Parathyroid adenoma (tissue), 2 donors: ENCODE data around the gene QRICH1.

Experiments
- H2AFZ ChIP-seq: fragments of 300-600 bp; sonication (generic); one replicate; pipeline ENCODE4 v1.7.0; 2017; ENCODE audit warnings: antibody characterized with exemption, mild to moderate bottlenecking
- H3K27ac ChIP-seq: fragments of 300-600 bp; sonication (generic); one replicate; pipeline ENCODE4 v1.7.0; 2017
- H3K27me3 ChIP-seq: fragments of 300-600 bp; sonication (generic); one replicate; pipeline ENCODE4 v1.7.0; 2017; ENCODE audit warnings: low read length; ENCODE audit not compliant: control insufficient read depth, insufficient read depth
- H3K36me3 ChIP-seq: fragments of 300-600 bp; sonication (generic); one replicate; pipeline ENCODE4 v1.7.0; 2017; ENCODE audit warnings: low read length; ENCODE audit not compliant: control insufficient read depth, insufficient read depth
- H3K4me1 ChIP-seq: fragments of 300-600 bp; sonication (generic); one replicate; pipeline ENCODE4 v1.7.0; 2017; ENCODE audit warnings: control low read depth
- H3K4me2 ChIP-seq: fragments of 300-600 bp; sonication (generic); one replicate; pipeline ENCODE4 v1.7.0; 2017; ENCODE audit warnings: low read length
- H3K4me3 ChIP-seq: fragments of 300-600 bp; sonication (generic); one replicate; pipeline ENCODE4 v1.7.0; 2017; ENCODE audit warnings: low read depth, low read length
- H3K79me2 ChIP-seq: fragments of 300-600 bp; sonication (generic); one replicate; pipeline ENCODE4 v1.7.0; 2017; ENCODE audit warnings: control low read depth
- H3K9ac ChIP-seq: fragments of 300-600 bp; sonication (generic); one replicate; pipeline ENCODE4 v1.7.0; 2017; ENCODE audit warnings: mild to moderate bottlenecking
- H3K9me3 ChIP-seq: fragments of 300-600 bp; sonication (generic); one replicate; pipeline ENCODE4 v1.7.0; 2017; ENCODE audit warnings: low read length; ENCODE audit not compliant: control insufficient read depth
- TF ChIP-seq, protein P1 (sequence below): fragments of 300-600 bp; sonication (generic); IDR thresholded peaks from one replicate; pipeline ENCODE4 v1.7.0; 2017; ENCODE audit warnings: antibody characterized with exemption, mild to moderate bottlenecking
- donor health status: primary hyperparathyroidism.

Gene QRICH1

DNA sequence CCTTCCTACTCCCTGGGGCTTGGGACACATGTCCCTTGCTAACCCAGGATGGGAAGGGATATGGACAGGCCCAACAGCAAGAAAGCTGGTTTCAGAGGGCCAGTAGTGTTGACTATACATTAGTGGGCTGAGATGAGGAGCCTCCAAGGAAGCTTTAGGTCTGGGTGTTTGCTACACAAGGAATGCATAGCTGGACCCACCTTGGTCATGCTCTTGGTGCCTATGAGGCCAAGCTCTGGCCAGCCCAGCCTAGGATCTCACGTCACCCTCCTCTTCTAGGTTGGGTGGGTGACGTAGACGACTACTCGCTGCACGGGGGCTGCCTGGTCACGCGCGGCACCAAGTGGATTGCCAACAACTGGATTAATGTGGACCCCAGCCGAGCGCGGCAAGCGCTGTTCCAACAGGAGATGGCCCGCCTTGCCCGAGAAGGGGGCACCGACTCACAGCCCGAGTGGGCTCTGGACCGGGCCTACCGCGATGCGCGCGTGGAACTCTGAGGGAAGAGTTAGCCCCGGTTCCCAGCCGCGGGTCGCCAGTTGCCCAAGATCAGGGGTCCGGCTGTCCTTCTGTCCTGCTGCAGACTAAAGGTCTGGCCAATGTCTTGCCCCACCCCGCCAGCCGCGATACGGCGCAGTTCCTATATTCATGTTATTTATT is 87.3 kb downstream of the QRICH1 start:
- Histone ChIP-seq H3K4me3 (peak overlapping the region; percentile 100), H3K27me3 (no peaks in the 10 kb centered on the region), H3K4me2 (peak overlapping the region; percentile 100), H3K36me3 (no peaks in the 10 kb centered on the region), H2AFZ (peak overlapping the region; percentile 78), H3K27ac (peak overlapping the region; percentile 87), H3K79me2 (peaks cover 29% of the 10 kb centered on the region), H3K4me1 (peaks cover 6% of the 10 kb centered on the region), H3K9ac (no peak overlapping the region), H3K9me3 (no peaks in the 10 kb centered on the region)
- TF ChIP-seq, protein P1, sequence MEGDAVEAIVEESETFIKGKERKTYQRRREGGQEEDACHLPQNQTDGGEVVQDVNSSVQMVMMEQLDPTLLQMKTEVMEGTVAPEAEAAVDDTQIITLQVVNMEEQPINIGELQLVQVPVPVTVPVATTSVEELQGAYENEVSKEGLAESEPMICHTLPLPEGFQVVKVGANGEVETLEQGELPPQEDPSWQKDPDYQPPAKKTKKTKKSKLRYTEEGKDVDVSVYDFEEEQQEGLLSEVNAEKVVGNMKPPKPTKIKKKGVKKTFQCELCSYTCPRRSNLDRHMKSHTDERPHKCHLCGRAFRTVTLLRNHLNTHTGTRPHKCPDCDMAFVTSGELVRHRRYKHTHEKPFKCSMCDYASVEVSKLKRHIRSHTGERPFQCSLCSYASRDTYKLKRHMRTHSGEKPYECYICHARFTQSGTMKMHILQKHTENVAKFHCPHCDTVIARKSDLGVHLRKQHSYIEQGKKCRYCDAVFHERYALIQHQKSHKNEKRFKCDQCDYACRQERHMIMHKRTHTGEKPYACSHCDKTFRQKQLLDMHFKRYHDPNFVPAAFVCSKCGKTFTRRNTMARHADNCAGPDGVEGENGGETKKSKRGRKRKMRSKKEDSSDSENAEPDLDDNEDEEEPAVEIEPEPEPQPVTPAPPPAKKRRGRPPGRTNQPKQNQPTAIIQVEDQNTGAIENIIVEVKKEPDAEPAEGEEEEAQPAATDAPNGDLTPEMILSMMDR, result no peak

DNA sequence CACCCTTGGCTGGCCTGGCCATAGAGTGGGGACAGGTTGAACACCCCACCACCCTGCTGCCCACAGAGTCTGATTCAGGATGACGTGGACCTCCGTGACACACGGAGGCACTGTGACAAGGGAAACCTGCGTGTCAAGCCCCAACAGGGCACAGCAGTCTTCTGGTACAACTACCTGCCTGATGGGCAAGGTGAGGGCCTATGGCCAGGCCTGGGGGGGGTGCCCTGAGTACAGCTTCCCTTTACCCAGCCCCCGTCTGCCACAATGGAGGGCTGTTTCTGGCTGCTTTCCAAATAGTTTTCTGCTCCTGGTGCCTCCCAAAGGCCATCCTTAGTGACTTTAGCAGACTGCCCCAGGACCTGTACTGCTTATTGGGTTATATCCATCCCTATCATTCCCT is 87.9 kb downstream of the QRICH1 start:
- peak overlapping the region; percentile 100 for H3K4me3 ChIP-seq
- H3K9ac ChIP-seq, result no peak overlapping the region
- no peaks in the 10 kb centered on the region for H3K36me3 ChIP-seq
- H3K9me3 ChIP-seq, result no peaks in the 10 kb centered on the region
- H3K4me1 ChIP-seq, result peaks cover 6% of the 10 kb centered on the region
- H3K79me2 ChIP-seq, result peaks cover 32% of the 10 kb centered on the region
- no peak overlapping the region for H3K27ac ChIP-seq
- TF ChIP-seq, protein P1, result no peak
- H2AFZ ChIP-seq, result no peak overlapping the region
- no peaks in the 10 kb centered on the region for H3K27me3 ChIP-seq
- peak overlapping the region; percentile 100 for H3K4me2 ChIP-seq

DNA sequence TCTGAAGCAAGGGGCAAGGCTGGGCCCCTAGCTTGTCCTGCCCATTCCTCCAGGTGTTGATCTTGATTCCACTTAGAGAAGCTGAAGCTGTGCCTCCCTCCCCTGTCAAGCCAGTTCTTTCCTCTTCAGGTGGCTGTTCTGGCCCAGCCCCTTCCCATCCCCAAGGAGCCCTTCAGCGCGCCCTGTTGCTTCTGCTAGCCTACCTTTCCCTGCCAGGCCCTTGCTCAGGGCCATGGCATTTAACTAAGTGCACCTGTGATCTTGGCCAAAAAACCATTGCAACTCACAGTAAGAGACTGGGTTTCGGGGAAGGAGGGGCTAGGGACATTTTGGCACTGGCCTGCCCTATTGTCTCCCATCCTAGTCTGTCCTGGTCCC is 88.6 kb downstream of the QRICH1 start:
- Histone ChIP-seq H3K27ac (no peak overlapping the region), H3K36me3 (no peaks in the 10 kb centered on the region), H3K27me3 (no peaks in the 10 kb centered on the region), H3K9ac (no peak overlapping the region), H3K4me1 (peaks cover 6% of the 10 kb centered on the region), H2AFZ (no peak overlapping the region), H3K9me3 (no peaks in the 10 kb centered on the region), H3K4me2 (no peak overlapping the region), H3K4me3 (no peak overlapping the region), H3K79me2 (peaks cover 32% of the 10 kb centered on the region)
- TF ChIP-seq, protein P1, result no peak

DNA sequence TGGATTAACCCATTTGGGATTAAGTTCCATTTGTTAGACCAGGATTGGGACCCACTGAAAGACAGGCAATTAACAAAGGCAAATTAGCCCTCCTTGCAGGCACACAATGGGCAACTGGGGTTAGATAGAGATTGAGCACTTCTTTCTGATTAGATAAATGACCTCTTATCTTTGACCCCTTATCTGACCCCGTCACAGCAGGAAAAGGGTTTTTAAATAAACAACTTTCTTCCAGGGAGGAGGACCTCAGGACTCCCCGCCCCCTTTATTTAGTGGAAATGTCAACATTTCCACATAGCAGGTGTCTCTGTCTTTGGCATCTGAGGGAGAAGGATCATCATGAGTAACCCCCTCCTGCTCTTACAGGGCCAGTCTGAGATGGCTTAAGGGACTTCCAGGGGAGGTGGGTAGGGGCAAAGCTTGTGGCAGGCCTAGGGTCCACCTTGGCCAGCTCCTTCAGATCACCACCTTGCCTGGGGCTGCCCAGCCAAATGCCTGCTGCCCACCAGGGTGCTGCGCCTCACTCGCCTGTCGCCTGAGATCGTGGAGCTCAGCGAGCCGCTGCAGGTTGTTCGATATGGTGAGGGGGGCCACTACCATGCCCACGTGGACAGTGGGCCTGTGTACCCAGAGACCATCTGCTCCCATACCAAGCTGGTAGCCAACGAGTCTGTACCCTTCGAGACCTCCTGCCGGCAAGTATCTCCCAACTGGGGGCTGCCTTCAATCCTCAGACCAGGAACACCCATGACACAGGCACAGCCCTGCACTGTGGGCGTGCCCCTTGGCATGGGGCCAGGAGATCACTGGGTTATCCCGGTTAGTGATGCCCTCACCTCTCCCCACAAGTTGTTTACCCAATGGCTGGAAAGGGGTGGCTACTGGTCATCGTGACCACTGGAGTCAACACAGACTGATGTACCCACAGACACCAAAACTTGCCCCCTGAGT is 89.2 kb downstream of the QRICH1 start:
- peaks cover 32% of the 10 kb centered on the region for H3K79me2 ChIP-seq
- H2AFZ ChIP-seq, result no peak overlapping the region
- H3K27me3 ChIP-seq, result no peaks in the 10 kb centered on the region
- H3K36me3 ChIP-seq, result no peaks in the 10 kb centered on the region
- H3K4me1 ChIP-seq, result peaks cover 8% of the 10 kb centered on the region
- H3K4me2 ChIP-seq, result no peak overlapping the region
- H3K27ac ChIP-seq, result no peak overlapping the region
- TF ChIP-seq, protein P1, result no peak
- H3K4me3 ChIP-seq, result no peak overlapping the region
- no peak overlapping the region for H3K9ac ChIP-seq
- no peaks in the 10 kb centered on the region for H3K9me3 ChIP-seq
